AML-193 (cell line): ENCODE data around the gene TNFAIP8L2.
"Not testable (repeated sequence)": the region's sequence is repeated elsewhere in the genome, so short reads cannot be mapped to it uniquely, and the experiment has no call there.

ENCODE experiments used
- DNase-seq, 2 experiments: peaks; one replicate each; lab custom pipeline; 2025; lab: John Stamatoyannopoulos, UW

Gene TNFAIP8L2

DNA sequence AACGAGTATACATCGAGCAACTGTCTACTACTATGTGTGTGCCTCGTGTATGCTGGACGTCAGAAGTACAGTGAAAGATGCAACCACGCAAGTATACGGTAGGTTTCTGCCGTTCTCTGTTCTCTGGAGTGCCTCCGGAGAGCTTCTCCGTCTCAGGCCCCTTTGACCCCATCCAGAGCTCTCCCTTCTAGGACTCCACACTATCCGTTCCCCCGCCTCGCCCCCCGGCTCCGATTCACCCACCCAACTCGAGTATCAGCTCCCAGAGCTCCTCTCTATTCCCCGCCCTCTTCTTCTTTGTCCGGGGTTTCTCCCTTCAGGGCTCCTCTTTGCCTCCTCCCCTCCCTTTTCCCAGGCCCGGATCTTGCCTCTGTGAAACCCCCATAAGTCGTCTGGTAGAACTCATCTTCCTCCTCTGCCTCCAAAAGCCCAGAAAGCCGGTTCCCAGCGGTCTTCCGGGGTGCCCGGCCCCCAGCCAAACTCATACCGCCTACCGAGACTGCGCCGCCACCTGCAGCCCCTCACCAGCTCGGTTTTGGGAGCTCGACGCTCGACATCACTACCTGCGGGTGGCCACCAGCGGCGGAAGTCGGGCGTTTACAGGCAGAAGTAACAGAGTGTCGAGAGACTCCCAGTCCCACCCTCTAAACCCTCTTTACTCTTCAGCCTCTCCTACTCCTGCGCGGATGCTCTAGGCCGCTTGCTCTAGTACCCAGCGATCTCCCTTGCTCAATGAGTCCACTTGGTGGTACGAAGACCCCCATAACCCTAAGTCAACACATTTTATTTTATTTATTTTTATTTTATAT lies 33.4 kb downstream of the TNFAIP8L2 start, which contains the start of gene VPS72:
Gene VPS72 (minus strand): TSS at position 561 of the 809 bp plus-strand sequence. CDS start 76 bp downstream, at position 485.
- DNase-seq, result peak; percentile 87

DNA sequence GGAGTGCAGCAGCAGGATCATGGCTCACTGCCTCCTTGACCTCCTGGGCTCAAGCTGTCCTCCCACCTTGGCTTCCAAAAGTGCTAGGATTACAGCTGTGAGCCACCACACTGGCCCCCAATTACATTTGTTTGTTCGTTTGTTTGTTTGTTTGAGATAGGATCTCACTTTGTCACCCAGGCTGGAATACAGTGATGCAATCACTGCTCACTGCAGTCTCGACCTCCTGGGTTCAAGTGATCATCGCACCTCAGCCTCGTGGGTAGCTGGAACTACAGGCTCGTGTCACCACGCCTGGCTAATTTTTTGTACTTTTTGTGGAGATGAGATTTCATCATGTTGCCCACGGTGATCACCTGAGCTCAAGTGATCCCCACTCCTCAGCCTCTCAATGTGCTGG lies 35.6 kb downstream of the TNFAIP8L2 start:
- DNase-seq, result no peak

DNA sequence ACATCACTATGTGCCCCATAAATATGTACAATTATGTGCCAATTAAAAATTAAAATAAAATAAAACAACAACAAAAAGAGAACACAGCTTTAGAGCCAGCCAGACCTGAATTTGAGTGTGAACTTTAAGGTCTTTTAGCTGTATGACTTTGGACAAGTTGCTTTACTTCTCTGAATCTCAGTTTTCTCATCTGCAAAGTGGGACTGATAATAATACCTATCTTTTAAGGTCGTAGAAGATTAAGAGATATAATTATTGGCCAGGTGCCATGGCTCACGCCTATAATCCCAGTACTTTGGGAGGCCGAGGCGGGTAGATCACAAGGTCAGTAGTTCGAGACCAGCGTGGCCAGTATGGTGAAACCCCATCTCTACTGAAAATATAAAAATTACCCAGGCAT lies 36.9 kb downstream of the TNFAIP8L2 start:
- DNase-seq, result no peak

DNA sequence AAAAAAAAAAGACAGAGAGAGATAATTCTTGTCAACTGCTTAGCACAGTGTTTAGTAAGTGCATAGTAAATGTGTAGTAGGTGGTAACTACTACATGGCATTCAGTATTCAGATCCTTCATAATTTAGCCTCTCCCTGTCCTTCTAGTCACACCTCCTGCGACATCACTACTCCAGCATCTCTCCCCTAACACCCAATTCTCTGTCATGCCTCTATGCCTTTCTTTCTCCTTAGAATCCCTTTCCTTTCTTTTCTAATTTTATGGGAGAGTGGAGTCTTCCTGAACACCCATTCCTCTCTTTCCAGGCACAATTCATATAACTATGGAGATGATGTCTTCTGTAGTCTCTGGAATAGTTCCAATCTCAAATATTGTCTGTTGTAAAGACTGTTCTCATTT lies 37.4 kb downstream of the TNFAIP8L2 start:
- no peak for DNase-seq

DNA sequence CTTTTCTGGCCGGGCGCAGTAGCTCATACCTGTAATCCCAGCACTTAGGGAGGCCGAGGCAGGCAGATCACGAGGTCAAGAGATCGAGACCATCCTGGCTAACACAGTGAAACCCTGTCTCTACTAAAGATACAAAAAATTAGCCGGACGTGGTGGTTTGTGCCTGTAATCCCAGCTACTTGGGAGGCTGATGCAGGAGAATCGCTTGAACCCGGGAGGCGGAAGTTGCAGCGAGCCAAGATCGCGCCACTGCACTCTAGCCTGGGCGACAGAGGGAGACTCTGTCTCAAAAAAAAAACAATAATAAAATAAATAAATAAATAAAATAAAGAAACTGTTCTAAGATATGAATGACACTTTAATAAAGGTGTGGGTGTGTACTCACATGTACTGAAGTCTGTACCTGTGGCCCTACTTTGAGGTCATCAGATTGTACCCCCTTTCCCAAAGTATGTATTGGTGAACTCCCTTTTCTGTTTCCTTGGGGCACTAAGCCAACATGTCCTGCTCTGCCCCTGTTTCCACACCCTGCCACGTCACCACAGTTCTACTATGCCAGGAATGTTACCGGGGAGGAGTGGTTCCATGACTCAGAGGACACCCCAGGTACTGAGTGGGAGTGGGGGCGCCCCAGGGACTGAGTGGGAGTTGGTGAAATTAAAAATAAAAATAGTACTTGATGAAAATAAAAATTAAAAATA lies 38.6 kb downstream of the TNFAIP8L2 start:
- not testable (repeated sequence) for DNase-seq

DNA sequence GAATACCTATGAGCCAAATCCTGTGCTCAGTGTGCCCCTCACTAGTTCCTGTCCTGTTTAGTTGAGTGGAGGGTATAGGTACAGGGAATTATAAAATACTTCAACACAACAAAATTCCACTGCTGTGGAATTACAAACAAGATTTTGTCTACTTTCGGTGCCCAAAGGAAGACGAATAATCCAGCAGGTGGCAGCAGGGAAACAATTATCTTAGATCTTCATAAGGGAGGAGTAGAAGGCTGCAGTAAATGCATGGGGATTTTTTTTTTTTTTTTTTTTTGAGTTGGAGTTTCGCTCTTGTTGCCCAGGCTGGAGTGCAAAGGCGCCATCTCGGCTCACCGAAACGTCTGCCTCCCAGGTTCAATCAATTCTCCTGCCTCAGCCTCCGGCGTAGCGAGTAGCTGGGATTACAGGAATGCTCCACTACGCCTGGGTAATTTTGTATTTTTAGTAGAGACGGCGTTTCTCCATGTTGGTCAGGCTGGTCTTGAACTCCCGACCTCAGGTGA lies 39.9 kb downstream of the TNFAIP8L2 start:
- DNase-seq, result peak; percentile 79 to 82

DNA sequence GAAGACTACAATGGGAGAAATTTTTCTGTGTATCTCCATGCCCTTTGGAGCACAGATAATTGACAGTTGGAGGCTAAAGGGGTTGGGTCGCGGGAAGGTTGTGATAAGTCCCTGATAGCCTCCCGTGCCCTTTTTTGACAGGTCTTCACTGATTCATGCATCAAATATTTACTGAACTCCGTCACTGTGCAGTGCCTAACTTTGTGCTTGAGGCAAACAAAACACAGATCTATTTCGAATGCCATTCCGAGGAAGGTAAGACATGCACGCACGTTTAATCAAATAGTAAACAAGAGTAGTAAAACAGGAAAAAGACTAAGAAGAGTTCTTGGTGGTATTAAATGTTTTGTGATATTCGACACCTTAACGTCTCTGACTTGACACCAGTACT lies 41.4 kb downstream of the TNFAIP8L2 start:
- no peak for DNase-seq

DNA sequence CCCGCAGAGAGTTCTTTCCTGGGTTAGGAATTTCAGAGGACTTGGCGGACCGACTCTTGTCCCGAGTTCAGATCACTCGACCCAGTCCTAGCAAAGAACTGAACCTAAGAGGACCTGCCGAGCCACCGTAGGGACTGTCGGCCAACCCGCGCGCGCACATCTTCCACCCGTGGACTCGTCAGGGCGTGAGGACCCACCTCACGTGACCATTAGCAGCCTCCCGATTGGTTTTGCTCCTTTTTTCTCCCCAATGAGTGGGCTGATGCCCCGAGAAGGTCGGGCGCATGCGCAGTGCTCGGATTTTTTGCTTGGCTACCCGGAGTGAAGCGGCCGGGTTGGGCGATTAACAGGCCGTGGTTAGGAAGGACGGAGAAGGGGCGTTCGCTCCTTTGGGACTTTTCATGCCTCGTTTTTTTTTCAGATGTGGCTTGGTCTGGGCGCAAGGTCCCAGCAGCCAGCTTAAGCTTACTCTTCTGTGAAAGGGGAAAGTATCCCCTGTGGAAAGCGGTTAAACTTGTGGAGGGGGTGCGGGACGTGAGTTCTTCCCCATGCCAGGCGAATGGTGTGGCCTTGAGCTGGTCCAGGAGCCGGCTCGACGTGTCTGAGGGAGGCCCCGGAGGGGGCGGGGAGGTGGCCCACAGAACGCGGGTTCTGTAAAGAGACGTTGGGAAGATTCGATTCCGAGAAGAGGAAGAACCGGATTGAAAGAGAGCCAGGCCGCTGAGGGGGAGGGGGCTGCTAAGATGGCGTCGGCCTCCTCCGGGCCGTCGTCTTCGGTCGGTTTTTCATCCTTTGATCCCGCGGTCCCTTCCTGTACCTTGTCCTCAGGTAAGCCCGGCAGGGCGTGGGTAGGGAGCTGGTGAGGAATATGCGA lies 42.0 kb downstream of the TNFAIP8L2 start, which contains the start of gene PIP5K1A:
Gene PIP5K1A (plus strand): TSS at position 299 of the 874 bp plus-strand sequence. CDS start 445 bp downstream, at position 744.
- DNase-seq, result peak; percentile 95 to 98

DNA sequence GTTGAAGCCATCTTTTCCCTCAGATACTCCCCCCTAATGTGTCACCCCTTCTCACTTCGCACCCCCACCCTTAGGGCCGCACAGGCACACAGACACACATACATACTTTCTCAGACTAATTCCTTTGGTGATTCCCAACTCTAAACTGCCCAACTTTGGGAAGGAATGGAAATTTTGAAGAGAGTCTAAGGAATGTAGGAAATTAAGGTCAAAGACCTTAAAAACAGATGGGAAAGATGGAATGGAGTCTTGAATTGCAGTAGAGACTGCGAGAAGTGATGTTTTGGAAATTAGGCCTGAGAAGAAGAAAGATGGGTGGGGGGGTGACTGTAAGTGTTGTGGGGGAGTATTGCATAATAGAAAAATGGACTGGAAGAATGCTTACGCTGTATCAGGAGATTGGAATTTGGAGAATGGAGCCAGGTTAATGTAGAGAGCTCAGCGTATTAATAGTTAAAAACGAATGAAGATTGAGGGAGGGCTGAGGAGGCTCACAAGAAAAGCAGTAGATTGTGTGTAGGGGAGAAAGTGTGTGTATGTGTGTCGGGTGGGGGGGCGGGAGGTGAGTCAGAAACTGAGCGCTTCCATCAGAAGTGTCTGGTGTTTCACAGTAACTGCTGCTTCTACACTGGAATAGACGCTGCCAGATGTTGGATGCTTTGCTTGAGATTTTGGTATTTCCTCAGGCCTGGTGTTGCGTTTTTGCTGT lies 43.6 kb downstream of the TNFAIP8L2 start:
- peak in 1 of 2 experiments; percentile 13 for DNase-seq

DNA sequence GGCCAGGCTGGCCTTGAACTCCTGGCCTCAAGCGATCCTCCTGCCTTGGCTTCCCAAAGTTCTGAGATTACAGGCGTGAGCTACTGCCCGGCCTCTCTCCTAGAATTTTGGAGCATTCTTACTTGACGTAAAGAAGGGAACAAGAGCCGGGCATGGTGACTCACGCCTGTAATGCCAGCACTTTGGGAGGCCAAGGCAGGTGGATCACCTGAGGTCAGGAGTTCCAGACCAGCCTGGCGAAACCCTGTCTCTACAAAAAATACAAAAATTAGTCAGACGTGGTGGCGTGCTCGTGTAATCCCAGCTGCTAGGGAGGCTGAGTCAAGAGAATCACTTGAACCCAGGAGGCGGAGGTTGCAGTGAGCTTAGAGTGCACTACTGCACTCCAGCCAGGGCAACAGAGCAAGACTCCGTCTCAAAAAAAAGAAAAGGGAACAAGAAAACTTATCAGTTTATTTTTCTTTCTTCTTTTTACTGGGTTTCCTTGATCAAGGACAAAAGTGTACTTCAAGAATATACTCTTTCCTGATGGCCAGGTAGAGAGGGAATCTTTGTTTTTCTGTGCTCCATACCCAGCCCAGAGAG lies 49.0 kb downstream of the TNFAIP8L2 start:
- not testable (repeated sequence) for DNase-seq
